Spleen (tissue), 11 donors: ENCODE measurements around the gene KANTR. TPM values are rescaled to one million over a fixed set of nuclear protein-coding genes. Genes with fewer than 3 reads are reported as not detected.
A peak's percentile ranks its signal among the peaks of the same experiment; 100 is the strongest.

ENCODE experiments used
- DNase-seq: peaks from one replicate; pipeline ENCODE4 v3.0.0-alpha.2; 2020
- H3K27ac ChIP-seq, 8 donors: fragments of 200-600 bp; sonication (generic) in 7 of 8; 1 replicate in 4 of 8; 2 replicates in 4 of 8; pipeline versions ENCODE4 v1.5.0 to v1.8.0; 2016 to 2021; ENCODE audit warnings: inconsistent platforms in 4 of 8, mild to moderate bottlenecking in 4 of 8, moderate library complexity in 1 of 8
- H3K27me3 ChIP-seq, 7 donors: fragments of 200-600 bp; sonication (generic) in 6 of 7; replicated peaks in 1 of 7; 1 replicate in 4 of 7; 2 replicates in 3 of 7; pipeline versions ENCODE4 v1.5.0 to v1.8.0; 2016 to 2021; ENCODE audit warnings: inconsistent platforms in 3 of 7, mild to moderate bottlenecking in 1 of 7
- H3K36me3 ChIP-seq, 6 donors: fragments of 200-600 bp; sonication (generic) in 5 of 6; 1 replicate in 4 of 6; 2 replicates in 2 of 6; pipeline versions ENCODE4 v1.5.0 to v1.8.0; 2016 to 2021; ENCODE audit warnings: inconsistent platforms in 2 of 6
- H3K4me1 ChIP-seq, 6 donors: fragments of 200-600 bp; sonication (generic) in 5 of 6; 1 replicate in 3 of 6; 2 replicates in 3 of 6; pipeline versions ENCODE4 v1.5.0 to v1.8.0; 2016 to 2021; ENCODE audit warnings: inconsistent platforms in 3 of 6
- H3K4me3 ChIP-seq, 8 donors: fragments of 200-600 bp; sonication (generic) in 7 of 8; 1 replicate in 4 of 8; 2 replicates in 4 of 8; pipeline versions ENCODE4 v1.5.0 to v1.8.0; 2016 to 2021; ENCODE audit warnings: inconsistent platforms in 4 of 8, mild to moderate bottlenecking in 4 of 8, moderate library complexity in 2 of 8
- H3K9me3 ChIP-seq, 8 donors: fragments of 200-600 bp; sonication (generic) in 7 of 8; 1 replicate in 4 of 8; 2 replicates in 4 of 8; pipeline versions ENCODE4 v1.5.0 to v1.8.0; 2016 to 2021; ENCODE audit warnings: inconsistent platforms in 4 of 8
- CTCF ChIP-seq, 11 experiments: fragments of 200-600 bp in 7 of 11; fragments of 450-650 bp in 4 of 11; sonication (generic) in 4 of 11; IDR thresholded peaks in 8 of 11; conservative IDR thresholded peaks in 3 of 11; 1 replicate in 7 of 11; 2 replicates in 4 of 11; pipeline versions ENCODE4 v1.4.0 to v1.8.0; 2016 to 2021; ENCODE audit warnings: antibody characterized with exemption in 11 of 11, inconsistent platforms in 4 of 11, mild to moderate bottlenecking in 1 of 11
- POLR2A ChIP-seq, 3 donors: fragments of 450-650 bp; IDR thresholded peaks; one replicate each; pipeline ENCODE4 v1.5.1; 2017; ENCODE audit warnings: antibody characterized with exemption in 3 of 3, mild to moderate bottlenecking in 1 of 3
- POLR2AphosphoS5 ChIP-seq, 3 donors: sonication (generic); formaldehyde crosslinking; IDR thresholded peaks; one replicate each; pipeline ENCODE4 v1.5.1; 2017; ENCODE audit warnings: antibody characterized with exemption in 3 of 3
- WGBS, 5 donors: extraction: QIAGEN DNeasy Blood & Tissue Kit in 3 of 5; methylation state at CpG; one replicate each; pipeline versions ENCODE4 v1.1.5 to v1.1.7; 2013 to 2018; 5-methylcytosine and 5-hydroxymethylcytosine counted together
- intact Hi-C: fragments of 100-400 bp; cut with DNase I; formaldehyde crosslinking; loops from one replicate; pipeline ENCODE4 v1.15.0; 2023; ENCODE audit warnings: low total_unique reads
- polyA plus RNA-seq, 3 donors: library from polyadenylated mRNA; stranded (reverse); fragments of 200-250 nt; gene quantifications; one replicate each; pipeline ENCODE4 v1.2.1, GENCODE V29; 2013
- total RNA-seq, 7 donors: library from RNA; depleted of rRNA in 3 of 7; stranded (reverse); fragments of >200 nt in 3 of 7; fragmentation: NEBNext Ultra II Directional in 4 of 7; extraction: Animal tissue kit (Norgen Biotek cat#: 25700) in 4 of 7; gene quantifications; one replicate each; pipeline versions ENCODE4 v1.1.0 to v1.2.1, GENCODE V29; 2016 to 2021
- donor health status: healthy with polysubstance abuse.
- donor health status: DM: no; HTN: no; CAD: no; lungs with moderate emphysema.
- donor health status: DM: no; HTN: no; CAD: no.
- donor health status: Bipolar disorder and iron deficiency.
- donor health status: healthy.
- donor health status: DM: no; HTN: no; CAD: no.
- donor health status: DM: yes; HTN: yes; CAD: no.

Gene KANTR
- total and polyA plus RNA-seq, 10 donors: 4.4 to 34.5 (median 18.1) TPM

- no peaks in the 10 kb centered on the region for H3K9me3 ChIP-seq
- WGBS, 5 donors: 69 to 78% (median 72%) methylated on average over 8 to 9 of the region's 9 CpGs
- H3K27ac ChIP-seq: peak overlapping the region in 7 of 8 donors; percentile 7 to 83 (median 76)
- TF ChIP-seq POLR2AphosphoS5 (IDR thresholded peaks at IDR 0.05): no peak
- no peak for TF ChIP-seq POLR2A (IDR thresholded peaks at IDR 0.05)
- no peak for TF ChIP-seq CTCF (IDR thresholded peaks at IDR 0.05 in 8 of 11, conservative IDR thresholded peaks at IDR 0.05 in 3 of 11)
- intact Hi-C loops: no loop called here
- peaks cover 0 to 11% (median 4%) of the 10 kb centered on the region in 6 donors for H3K4me1 ChIP-seq
- peak overlapping the region in 4 of 8 donors; percentile 32 to 66 (median 39) for H3K4me3 ChIP-seq
- peak; percentile 47 for DNase-seq
- no peaks in the 10 kb centered on the region for H3K36me3 ChIP-seq
- no peaks in the 10 kb centered on the region for H3K27me3 ChIP-seq
Observed at GRCh38 chrX:53072418-53073114, 21.4 kb upstream of the KANTR start.

- intact Hi-C loops: no loop called here
- DNase-seq: peak; percentile 55
- TF ChIP-seq CTCF (IDR thresholded peaks at IDR 0.05 in 8 of 11, conservative IDR thresholded peaks at IDR 0.05 in 3 of 11) (no peak), POLR2A (IDR thresholded peaks at IDR 0.05) (no peak)
- peaks cover 0 to 11% (median 4%) of the 10 kb centered on the region in 6 donors for H3K4me1 ChIP-seq
- H3K9me3 ChIP-seq: no peaks in the 10 kb centered on the region
- no peaks in the 10 kb centered on the region for H3K36me3 ChIP-seq
- 72 to 87% (median 79%) methylated on average over 5 to 6 of the region's 6 CpGs for WGBS, 5 donors
- H3K4me3 ChIP-seq: no peak overlapping the region
- H3K27me3 ChIP-seq: no peaks in the 10 kb centered on the region
- peak overlapping the region in 5 of 8 donors; percentile 70 to 83 (median 78) for H3K27ac ChIP-seq
Observed at GRCh38 chrX:53073115-53073586, 20.8 kb upstream of the KANTR start.

GRCh38 chrX:53075011-53075410 lies 18.9 kb upstream of the KANTR start:
- no peaks in the 10 kb centered on the region for H3K36me3 ChIP-seq
- H3K4me3 ChIP-seq: no peak overlapping the region
- H3K4me1 ChIP-seq: peaks cover 0 to 11% (median 4%) of the 10 kb centered on the region in 6 donors
- H3K27me3 ChIP-seq: no peaks in the 10 kb centered on the region
- no peak overlapping the region for H3K27ac ChIP-seq
- intact Hi-C loops: no loop called here
- 80 to 87% (median 83%) methylated on average over 7 of the region's 7 CpGs for WGBS, 5 donors
- DNase-seq: peak; percentile 49
- TF ChIP-seq CTCF (IDR thresholded peaks at IDR 0.05 in 8 of 11, conservative IDR thresholded peaks at IDR 0.05 in 3 of 11) (no peak), POLR2A (IDR thresholded peaks at IDR 0.05) (no peak), POLR2AphosphoS5 (IDR thresholded peaks at IDR 0.05) (no peak)
- H3K9me3 ChIP-seq: no peaks in the 10 kb centered on the region

GRCh38 chrX:53076671-53077070 lies 17.3 kb upstream of the KANTR start:
- Histone ChIP-seq H3K27me3 (no peaks in the 10 kb centered on the region), H3K27ac (no peak overlapping the region), H3K36me3 (no peaks in the 10 kb centered on the region), H3K4me1 (peaks cover 0 to 11% (median 4%) of the 10 kb centered on the region in 6 donors), H3K9me3 (no peaks in the 10 kb centered on the region), H3K4me3 (no peak overlapping the region)
- no peak for TF ChIP-seq CTCF (IDR thresholded peaks at IDR 0.05 in 8 of 11, conservative IDR thresholded peaks at IDR 0.05 in 3 of 11)
- no peak for TF ChIP-seq POLR2AphosphoS5 (IDR thresholded peaks at IDR 0.05)
- TF ChIP-seq POLR2A (IDR thresholded peaks at IDR 0.05): no peak
- intact Hi-C loops: no loop called here
- 92 to 97% (median 94%) methylated on average over 3 to 21 of the region's 21 CpGs for WGBS, 5 donors
- DNase-seq: peak; percentile 69
